OCI-LY3 (cell line): ENCODE data around the gene CPHXL.

Experiments used
- CTCF ChIP-seq: fragments of 200-600, 300-600 bp; sonication (generic); IDR thresholded peaks from 2 replicates; pipeline ENCODE4 v1.5.1; 2014; ENCODE audit warnings: antibody characterized with exemption, low read length, low read depth
- EZH2phosphoT487 ChIP-seq: fragments of 200-600 bp; shearing (Covaris generic); IDR thresholded peaks from 2 replicates; pipeline ENCODE4 v1.6.1; 2018; ENCODE audit warnings: antibody characterized with exemption, mixed run types, low read depth

- no peak for TF ChIP-seq CTCF
- no peak for TF ChIP-seq EZH2phosphoT487
Measured at GRCh38 chr16:75770051-75770450, 43.8 kb upstream of the CPHXL start.
